ENCODE measurements around the gene MAEA.
A peak's percentile ranks its signal among the peaks of the same experiment; 100 is the strongest.

DNA sequence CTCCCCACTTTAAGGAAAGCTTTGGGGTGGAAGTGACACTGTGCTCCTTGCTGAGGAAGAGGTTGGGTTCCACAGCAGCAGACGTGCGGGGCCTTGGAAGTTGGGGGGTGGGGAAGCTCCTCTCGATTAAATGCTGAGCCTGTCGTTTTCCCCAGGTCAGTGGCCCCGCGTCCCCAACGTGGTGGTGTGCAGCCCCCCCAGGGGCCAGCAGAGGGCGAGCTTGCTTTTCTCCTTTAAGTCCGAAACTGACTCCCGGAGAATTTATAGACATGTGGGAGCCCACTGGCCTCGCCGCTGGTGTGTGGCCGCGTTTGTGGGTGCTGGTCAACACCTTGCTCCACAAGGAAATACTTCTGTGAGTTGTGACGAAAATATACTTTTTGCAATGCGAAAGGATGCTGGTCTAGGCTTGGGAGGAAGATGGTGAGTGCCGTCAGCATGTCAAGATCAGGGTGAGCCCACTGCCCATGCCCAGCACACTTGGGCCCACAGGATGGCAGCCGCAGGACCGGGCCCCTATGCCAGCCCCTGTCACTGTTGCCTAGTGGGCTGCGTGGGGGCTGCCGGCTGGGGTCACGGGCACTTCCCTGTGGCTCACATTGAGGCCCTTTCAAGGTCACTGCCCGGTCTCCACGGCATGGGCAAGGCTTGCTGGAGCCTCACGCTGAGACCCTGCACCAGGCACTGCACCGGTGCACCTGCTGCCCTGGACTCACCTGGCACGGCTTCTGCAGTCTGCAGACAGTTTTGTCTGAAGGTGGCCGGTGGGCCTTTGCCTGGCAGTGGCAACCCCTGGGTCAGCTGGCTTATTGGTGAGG lies 66.7 kb downstream of the MAEA start:
- TF ChIP-seq CTCF (IDR thresholded peaks at IDR 0.05; ENCODE audit: low read depth, low read length), result peak; percentile 61
- no peak for TF ChIP-seq EZH2phosphoT487 (IDR thresholded peaks at IDR 0.05; ENCODE audit: low read depth)

Measured in OCI-LY3 (cell line).